Choroid plexus epithelial cell (primary cell): ENCODE data around the gene ARMH3.

Source experiments
- DNase-seq: peaks from one replicate; pipeline ENCODE4 v3.0.0-alpha.2; 2010; ENCODE audit warnings: low read depth
- H3K4me3 ChIP-seq: 2 replicates; pipeline ENCODE4 v1.5.1; 2011; ENCODE audit warnings: low read depth, mild to moderate bottlenecking, control low read depth, low read length, moderate library complexity
- CTCF ChIP-seq: conservative IDR thresholded peaks from 2 replicates; pipeline ENCODE4 v1.5.1; 2011; ENCODE audit warnings: low read depth, mild to moderate bottlenecking, control low read depth, inconsistent platforms, low read length, moderate library complexity

The ARMH3 gene

GRCh38 chr10:102003541-102003940, 52.4 kb downstream of the ARMH3 start:
- DNase-seq, result peak; percentile 74
- TF ChIP-seq CTCF, result no peak
- H3K4me3 ChIP-seq, result no peak overlapping the region

GRCh38 chr10:102001435-102002068, 54.4 kb downstream of the ARMH3 start:
- DNase-seq, result no peak
- no peak for TF ChIP-seq CTCF
- H3K4me3 ChIP-seq, result no peak overlapping the region

GRCh38 chr10:101997803-101998202, 58.2 kb downstream of the ARMH3 start:
- peak; percentile 18 for TF ChIP-seq CTCF
- peak; percentile 34 for DNase-seq
- no peak overlapping the region for H3K4me3 ChIP-seq

GRCh38 chr10:101995451-101996063, 60.4 kb downstream of the ARMH3 start:
- no peak for TF ChIP-seq CTCF
- no peak overlapping the region for H3K4me3 ChIP-seq
- DNase-seq, result peak; percentile 58

- no peak for TF ChIP-seq CTCF
- H3K4me3 ChIP-seq, result no peak overlapping the region
- no peak for DNase-seq
These were observed 62.2 kb downstream of the ARMH3 start for GRCh38 chr10:101993651-101994200.

- no peak for DNase-seq
- no peak overlapping the region for H3K4me3 ChIP-seq
- TF ChIP-seq CTCF, result no peak
These were observed 62.8 kb downstream of the ARMH3 start for GRCh38 chr10:101993221-101993620.

- no peak for TF ChIP-seq CTCF
- H3K4me3 ChIP-seq, result no peak overlapping the region
- no peak for DNase-seq
These were observed 68.8 kb downstream of the ARMH3 start for GRCh38 chr10:101987136-101987535.
